Omental fat pad (tissue), 4 donors: ENCODE data around the gene FAM47B. TPM values are rescaled to one million over a fixed set of nuclear protein-coding genes. Genes with fewer than 3 reads are reported as not detected.

Experiments used
- ATAC-seq: fragments of 150-250 bp; one replicate; pipeline ENCODE4 v1.9.1; 2016; ENCODE audit warnings: mild to moderate bottlenecking, moderate library complexity; ENCODE audit not compliant: low FRiP score
- DNase-seq: peaks from one replicate; pipeline ENCODE4 v3.0.0-alpha.2; 2019; ENCODE audit warnings: low spot score
- total RNA-seq, 4 donors: library from RNA; depleted of rRNA; stranded (reverse); fragments of >200 nt; gene quantifications; one replicate each; pipeline ENCODE4 v1.1.0, GENCODE V29; 2016
- TF ChIP-seq, protein P1 (sequence below), 3 donors: fragments of 450-650 bp; IDR thresholded peaks; one replicate each; pipeline ENCODE4 v1.5.1; 2016 to 2017; ENCODE audit warnings: antibody characterized with exemption in 3 of 3, mild to moderate bottlenecking in 3 of 3, moderate library complexity in 2 of 3

The FAM47B gene
- total RNA-seq, 4 donors from 2014 or later: not detected

GRCh38 chrX:34917146-34917545 is 25.4 kb upstream of the FAM47B start:
- TF ChIP-seq, protein P1, sequence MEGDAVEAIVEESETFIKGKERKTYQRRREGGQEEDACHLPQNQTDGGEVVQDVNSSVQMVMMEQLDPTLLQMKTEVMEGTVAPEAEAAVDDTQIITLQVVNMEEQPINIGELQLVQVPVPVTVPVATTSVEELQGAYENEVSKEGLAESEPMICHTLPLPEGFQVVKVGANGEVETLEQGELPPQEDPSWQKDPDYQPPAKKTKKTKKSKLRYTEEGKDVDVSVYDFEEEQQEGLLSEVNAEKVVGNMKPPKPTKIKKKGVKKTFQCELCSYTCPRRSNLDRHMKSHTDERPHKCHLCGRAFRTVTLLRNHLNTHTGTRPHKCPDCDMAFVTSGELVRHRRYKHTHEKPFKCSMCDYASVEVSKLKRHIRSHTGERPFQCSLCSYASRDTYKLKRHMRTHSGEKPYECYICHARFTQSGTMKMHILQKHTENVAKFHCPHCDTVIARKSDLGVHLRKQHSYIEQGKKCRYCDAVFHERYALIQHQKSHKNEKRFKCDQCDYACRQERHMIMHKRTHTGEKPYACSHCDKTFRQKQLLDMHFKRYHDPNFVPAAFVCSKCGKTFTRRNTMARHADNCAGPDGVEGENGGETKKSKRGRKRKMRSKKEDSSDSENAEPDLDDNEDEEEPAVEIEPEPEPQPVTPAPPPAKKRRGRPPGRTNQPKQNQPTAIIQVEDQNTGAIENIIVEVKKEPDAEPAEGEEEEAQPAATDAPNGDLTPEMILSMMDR (IDR thresholded peaks at IDR 0.05): no peak
- DNase-seq (no peak), ATAC-seq (no peak)

- DNase-seq: no peak
- TF ChIP-seq, protein P1 (IDR thresholded peaks at IDR 0.05): no peak
- no peak for ATAC-seq
Observed at GRCh38 chrX:34918091-34918736, 24.4 kb upstream of the FAM47B start.

DNA sequence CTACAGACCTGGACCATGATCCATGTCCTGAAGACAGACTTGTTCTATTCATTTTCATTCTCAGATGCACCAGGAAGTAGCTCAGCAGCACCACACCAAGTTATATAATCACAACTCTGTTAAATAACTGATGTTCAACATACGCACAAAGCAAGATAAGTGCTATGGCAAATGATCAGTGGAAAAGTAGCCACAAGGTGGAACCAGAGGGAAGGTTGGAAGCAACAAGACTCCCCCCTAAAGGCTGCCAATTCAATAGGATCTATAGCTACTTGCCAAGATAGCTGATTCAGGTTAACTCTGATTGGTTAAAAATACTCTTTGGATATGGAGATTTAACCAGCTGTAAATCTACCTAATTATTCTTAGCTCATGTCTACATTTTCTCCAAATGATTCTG is 23.7 kb upstream of the FAM47B start:
- TF ChIP-seq, protein P1 (IDR thresholded peaks at IDR 0.05): no peak
- no peak for ATAC-seq
- DNase-seq: no peak

DNA sequence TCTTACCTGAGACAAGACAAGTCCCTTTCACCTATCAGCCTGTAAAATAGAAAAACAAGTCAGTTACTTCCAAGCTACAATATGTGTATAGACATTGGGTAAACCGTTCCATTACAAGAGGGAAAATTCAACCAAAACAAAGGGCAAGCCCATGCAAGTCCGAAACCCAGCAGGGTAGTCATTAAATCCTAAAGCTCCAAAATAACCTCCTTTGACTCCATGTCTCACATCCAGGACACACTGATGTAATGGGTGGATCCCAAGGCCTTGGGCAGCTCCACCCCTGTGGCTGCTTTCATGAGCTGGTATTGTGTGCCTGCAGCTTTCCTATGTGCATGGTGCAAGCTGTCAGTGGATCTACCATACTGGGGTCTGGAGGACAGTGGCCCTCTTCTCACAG is 14.7 kb upstream of the FAM47B start:
- ATAC-seq (no peak), DNase-seq (no peak)
- TF ChIP-seq, protein P1 (IDR thresholded peaks at IDR 0.05): no peak

GRCh38 chrX:34943235-34943634 is 639 bp downstream of the FAM47B start:
- TF ChIP-seq, protein P1 (IDR thresholded peaks at IDR 0.05): no peak
- ATAC-seq (no peak), DNase-seq (no peak)

DNA sequence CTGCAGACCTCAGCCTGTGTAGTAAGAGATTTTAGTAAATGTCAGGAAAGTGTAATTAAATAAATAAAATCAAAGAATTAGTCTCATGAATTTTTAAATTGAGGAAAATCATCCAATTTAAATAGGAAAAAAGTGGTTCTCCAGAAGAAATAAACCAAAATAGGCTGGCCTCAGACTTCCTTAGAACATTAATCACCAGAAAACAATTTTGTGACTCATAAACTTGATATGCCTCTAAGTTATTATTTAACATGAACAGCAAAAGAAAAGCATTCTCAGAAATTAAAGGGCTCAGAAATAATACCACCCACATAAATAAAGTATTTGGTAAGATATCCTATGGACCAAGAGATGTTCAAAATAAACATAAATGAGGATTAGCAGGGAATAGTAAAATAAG is 14.3 kb downstream of the FAM47B start:
- no peak for DNase-seq
- TF ChIP-seq, protein P1 (IDR thresholded peaks at IDR 0.05): no peak
- ATAC-seq: no peak

DNA sequence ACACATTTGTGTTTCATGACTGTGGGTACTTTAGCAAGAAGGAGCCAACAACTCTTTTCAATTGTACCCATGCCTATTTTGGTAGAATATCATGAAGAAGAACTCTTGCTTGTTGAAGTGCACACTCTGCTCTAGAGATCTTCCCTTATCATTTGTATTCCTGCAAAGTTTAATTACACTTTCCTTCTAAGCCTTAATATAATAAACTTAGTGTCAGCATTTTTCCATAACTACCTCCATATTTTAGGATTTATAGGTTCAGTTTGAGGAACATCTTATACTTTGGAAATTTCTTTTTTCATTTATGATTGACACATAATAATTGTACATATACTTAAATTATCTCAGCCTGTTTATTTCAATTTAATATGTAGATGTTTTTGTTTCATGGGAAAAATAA is 19.1 kb downstream of the FAM47B start:
- ATAC-seq (no peak), DNase-seq (no peak)
- TF ChIP-seq, protein P1 (IDR thresholded peaks at IDR 0.05): no peak
